ENCODE results near the gene KRTAP10-2. TPM values are rescaled to one million over a fixed set of nuclear protein-coding genes. Genes with fewer than 3 reads are reported as not detected.
A peak's percentile ranks its signal among the peaks of the same experiment; 100 is the strongest.
"Not testable (repeated sequence)": the region's sequence is repeated elsewhere in the genome, so short reads cannot be mapped to it uniquely, and the experiment has no call there.

Gene KRTAP10-2
- polyA plus RNA-seq, 1 donor = not detected

- no peak for DNase-seq
These were observed 37.7 kb downstream of the KRTAP10-2 start for GRCh38 chr21:44513389-44514217.

- no peak for DNase-seq
These were observed 38.6 kb downstream of the KRTAP10-2 start for GRCh38 chr21:44512496-44513388.

GRCh38 chr21:44511938-44512275 is 39.4 kb downstream of the KRTAP10-2 start:
- DNase-seq = no peak

- no peak for DNase-seq
These were observed 39.9 kb downstream of the KRTAP10-2 start for GRCh38 chr21:44511219-44511937.

DNA sequence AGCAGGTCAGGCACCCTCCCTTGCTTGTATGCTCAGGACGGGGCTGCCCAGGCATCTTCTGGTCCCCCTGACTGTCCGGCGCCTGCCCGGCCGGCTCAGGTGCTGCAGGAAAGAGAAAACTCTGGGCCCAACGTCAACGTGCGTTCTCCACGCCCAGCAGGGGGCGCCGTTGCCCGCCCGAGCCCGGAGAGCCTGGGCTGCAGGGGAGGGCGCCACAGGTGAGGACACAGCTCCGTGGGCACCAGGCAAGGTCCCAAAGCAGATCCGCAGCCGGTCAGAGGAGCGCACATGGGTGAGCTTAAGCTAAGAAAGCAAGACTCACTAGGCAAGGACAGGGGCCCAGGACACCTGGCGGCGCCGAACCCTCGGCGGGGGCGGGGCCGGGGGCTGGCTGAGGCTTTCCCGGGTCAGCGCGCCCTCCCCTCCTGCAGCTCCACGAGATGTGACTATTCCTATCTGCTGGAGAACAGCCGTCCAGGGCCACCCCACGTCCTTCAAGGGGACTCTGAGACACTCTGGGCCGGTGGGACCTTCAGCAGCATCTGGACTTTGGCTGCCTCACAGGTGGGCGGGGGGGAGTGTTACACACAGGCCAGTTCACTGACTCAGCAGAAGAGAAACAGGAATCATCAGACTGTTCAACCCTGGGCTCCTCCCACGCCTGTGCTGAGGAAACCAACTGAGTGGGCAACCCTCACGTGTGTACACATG is 40.6 kb downstream of the KRTAP10-2 start:
- DNase-seq = peak; percentile 73

DNA sequence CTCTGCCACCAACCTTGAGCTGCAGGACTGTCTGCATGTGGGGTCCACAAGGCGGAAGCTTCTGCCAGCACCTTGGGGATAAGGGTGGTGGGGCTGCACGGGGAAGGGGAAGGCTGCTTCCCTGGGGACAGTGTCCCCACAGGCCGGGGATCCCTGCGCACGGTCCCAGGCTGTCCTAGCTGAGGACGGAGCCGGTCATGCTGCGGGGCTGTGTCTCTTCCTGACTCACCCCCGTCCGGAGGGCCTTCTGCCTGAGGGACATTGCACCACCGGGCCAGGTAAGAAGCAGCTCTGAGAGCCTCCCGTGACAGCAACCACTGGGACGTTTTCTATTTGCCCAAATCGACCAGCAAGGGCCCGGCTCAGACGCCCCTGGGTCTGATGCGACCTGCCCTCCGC is 41.2 kb downstream of the KRTAP10-2 start:
- no peak for DNase-seq

GRCh38 chr21:44509539-44509938 is 41.8 kb downstream of the KRTAP10-2 start:
- no peak for DNase-seq

DNA sequence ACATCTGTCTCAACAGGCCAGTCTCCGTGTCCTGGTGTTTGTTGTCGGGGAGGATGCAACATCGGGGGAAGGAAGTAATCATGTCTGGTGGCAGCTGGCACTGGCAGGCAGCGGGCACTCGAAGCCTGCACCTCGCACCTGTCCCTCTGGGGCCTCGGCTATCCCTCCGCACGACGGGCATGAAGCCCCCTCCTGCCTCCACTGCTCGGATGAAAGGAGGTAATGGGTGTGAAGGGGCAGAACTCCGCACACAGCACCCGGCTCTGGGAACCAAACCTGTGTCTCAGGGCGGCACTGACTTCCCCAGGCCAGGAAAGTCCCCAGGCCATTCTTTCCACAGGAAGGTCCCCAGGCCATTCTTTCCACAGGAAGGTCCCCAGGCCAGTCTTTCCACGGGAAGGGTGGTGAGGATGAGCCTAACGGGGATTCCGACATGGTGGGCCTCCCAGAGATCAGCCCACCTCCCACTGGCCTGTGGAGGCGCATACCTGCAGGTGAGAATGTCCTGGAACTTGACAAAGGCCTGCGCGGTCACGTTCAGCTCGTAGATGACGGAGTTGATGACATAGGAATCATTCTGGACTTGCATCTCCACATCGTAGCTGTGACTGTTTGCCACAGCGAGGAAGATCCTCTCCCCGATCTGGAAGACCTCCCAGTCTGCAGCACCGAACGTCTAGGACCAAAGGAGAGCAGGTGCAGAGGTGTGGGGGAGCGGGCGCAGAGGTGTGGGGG is 42.4 kb downstream of the KRTAP10-2 start:
- DNase-seq = no peak

DNA sequence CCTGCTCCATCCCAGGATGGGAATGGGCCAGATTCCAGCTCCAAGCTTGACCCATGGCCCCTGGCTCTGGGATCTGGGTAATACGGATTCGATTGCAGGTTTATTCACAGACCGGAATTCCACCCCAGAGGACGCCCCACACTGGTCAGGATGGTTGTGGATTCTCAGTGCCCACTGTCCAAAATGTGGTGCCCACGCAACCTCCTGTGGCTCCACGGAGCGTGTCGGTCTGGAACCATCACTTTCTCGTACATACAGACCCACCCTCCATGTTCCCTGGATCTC is 42.9 kb downstream of the KRTAP10-2 start:
- no peak for DNase-seq

DNA sequence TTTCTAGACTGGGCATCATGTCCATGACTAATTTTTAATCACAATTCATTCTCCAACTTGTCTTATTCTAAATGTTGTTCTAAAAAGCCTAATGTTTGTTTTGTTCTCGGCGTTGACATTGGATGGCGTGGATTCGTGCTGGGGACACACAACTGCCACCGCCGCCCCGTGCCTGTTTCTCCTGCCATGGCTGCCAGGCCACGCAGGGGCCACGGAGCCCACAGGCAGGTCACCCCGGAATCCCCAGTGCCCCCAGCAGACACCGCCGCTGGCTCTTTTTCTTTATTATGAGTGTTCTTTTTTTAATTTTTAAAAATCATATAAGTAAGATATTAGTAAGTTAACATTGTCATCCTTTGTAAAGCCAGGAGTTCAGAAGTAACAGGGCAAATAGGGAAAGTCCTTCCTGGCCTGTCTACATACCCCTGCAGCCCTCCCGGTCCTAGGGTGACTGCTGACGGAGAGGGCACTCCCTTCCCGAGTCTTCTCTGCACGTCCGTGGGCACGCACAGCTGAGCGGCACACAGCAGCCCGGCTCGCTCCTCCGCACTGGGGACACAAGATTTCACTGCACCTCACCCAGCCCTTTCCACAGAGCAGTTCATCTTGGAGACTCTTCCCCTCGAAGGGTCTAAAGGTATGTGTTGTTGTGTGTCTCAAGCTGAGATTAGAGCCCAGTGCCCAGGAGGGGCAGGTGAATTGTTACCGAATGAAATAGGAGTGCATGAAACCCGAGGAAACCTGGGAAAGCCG is 43.5 kb downstream of the KRTAP10-2 start:
- DNase-seq = no peak

- no peak for DNase-seq
These were observed 44.7 kb downstream of the KRTAP10-2 start for GRCh38 chr21:44506279-44507255.

DNA sequence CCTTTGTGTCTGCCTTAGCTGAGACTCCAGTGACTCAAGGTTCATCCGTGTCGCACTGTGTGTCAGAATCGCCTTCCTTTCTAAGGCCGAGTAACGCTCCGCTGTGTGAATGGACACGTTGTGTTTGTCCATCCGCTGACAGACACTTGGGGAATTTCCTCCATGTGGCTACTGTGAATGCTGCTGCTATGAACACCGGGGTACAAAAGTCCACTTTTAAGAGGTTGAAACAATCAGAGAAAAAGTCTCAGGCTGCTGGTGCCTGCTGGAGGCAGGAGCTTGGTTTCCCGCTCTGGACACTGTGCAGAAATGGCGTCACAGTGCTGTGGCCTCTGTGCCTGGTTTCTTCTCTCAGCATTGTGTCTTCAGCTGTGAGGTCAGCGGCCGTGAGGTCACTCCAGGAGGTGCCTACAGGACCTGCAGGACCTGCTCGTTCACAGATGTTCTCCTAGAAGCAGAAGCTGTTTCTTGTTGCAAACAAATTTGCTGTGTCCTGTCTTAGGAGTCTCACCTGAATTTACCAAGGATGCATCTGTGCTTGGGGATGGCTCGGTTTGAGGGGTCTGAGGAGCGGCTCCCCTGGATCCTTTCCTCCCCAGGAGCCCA is 45.5 kb downstream of the KRTAP10-2 start:
- DNase-seq = no peak

DNA sequence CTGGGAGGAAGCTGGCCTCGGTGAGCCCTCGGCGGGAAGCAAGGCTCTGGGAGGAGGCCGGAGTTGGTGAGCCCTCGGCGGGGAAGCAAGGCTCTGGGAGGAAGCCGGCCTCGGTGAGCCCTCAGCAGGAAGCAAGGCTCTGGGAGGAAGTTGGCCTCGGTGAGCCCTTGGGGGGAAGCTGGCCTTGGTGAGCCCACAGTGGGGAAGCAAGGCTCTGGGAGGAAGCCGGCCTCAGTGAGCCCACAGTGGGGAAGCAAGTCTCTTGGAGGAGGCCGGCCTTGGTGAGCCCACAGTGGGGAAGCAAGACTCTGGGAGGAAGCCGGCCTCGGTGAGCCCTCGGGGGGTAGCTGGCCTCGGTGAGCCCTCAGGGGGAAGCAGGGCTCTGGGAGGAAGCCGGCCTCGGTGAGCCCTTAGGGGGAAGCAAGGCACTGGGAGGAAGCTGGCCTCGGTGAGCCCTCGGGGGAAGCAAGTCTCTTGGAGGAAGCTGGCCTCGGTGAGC is 47.4 kb downstream of the KRTAP10-2 start:
- DNase-seq = no peak

GRCh38 chr21:44503006-44503889 is 48.1 kb downstream of the KRTAP10-2 start:
- DNase-seq = not testable (repeated sequence)

GRCh38 chr21:44502171-44502958 is 48.9 kb downstream of the KRTAP10-2 start:
- DNase-seq = no peak
